HCT116 (cell line): ENCODE measurements around the gene STRN3. TPM values are rescaled to one million over a fixed set of nuclear protein-coding genes. Genes with fewer than 3 reads are reported as not detected.
A peak's percentile ranks its signal among the peaks of the same experiment; 100 is the strongest.

ENCODE experiments used
- ATAC-seq: fragments of 200-7000 bp; cut with Tn5 transposase; 2 replicates; pipeline ENCODE4 v1.9.1; 2020; ENCODE audit warnings: mild to moderate bottlenecking, moderate library complexity
- BruUV-seq: library from RNA; stranded (reverse); fragments of 400-500 nt; replicated peaks from 2 replicates; lab custom pipeline; 2021; lab: Mats Ljungman, UMichigan
- CTCF ChIA-PET: fragments of 300-600 bp; sonication (Branson Sonifier 250); formaldehyde crosslinking; loops from one replicate; lab custom pipeline; 2021; ENCODE audit warnings: antibody characterized with exemption; lab: Charles Lee
- POLR2A ChIA-PET: fragments of 300-600, 350-600 bp; sonication (Branson Sonifier 250); formaldehyde crosslinking; loops from one replicate; lab custom pipeline; 2021; ENCODE audit warnings: antibody characterized with exemption; lab: Charles Lee
- RAD21 ChIA-PET, 2 experiments: fragments of 300-600 bp; sonication (Branson Sonifier 250); formaldehyde crosslinking; loops; one replicate each; lab custom pipeline; 2023; ENCODE audit warnings: low total read pairs in 2 of 2; ENCODE audit not compliant: uncharacterized antibody in 2 of 2, unreplicated experiment in 2 of 2, low non-redundant PET in 1 of 2; lab: Charles Lee
- DNase-seq: peaks from one replicate; pipeline ENCODE4 v3.0.0-alpha.2; 2010; ENCODE audit warnings: low read depth, low spot score
- H2AFZ ChIP-seq: fragments of 200-600 bp; shearing (Covaris generic), sonication (generic); 2 replicates; pipeline ENCODE4 v1.6.1; 2017; ENCODE audit warnings: low read depth, mixed run types, mixed read lengths, antibody characterized with exemption, low read length; ENCODE audit not compliant: poor library complexity, severe bottlenecking
- H3K27ac ChIP-seq: 2 replicates; pipeline ENCODE4 v1.5.1; 2012; ENCODE audit warnings: low read depth, low read length
- H3K27me3 ChIP-seq: fragments of 200-600 bp; sonication (generic); 2 replicates; pipeline ENCODE4 v1.6.1; 2016; ENCODE audit warnings: mixed run types, low read length, mixed read lengths; ENCODE audit not compliant: insufficient read depth
- H3K36me3 ChIP-seq, 2 experiments: fragments of 200-500 bp in 1 of 2; fragments of 200-600 bp in 1 of 2; sonication (Bioruptor generic) in 1 of 2; sonication (generic) in 1 of 2; 2 replicates each; pipeline versions ENCODE4 v1.5.1 to v1.6.1; 2014 to 2016; ENCODE audit warnings: low read length in 2 of 2, inconsistent platforms in 1 of 2, mixed read lengths in 1 of 2, mixed run types in 1 of 2; ENCODE audit not compliant: insufficient read depth in 2 of 2, control insufficient read depth in 1 of 2
- H3K4me1 ChIP-seq, 2 experiments: fragments of 200-600 bp in 1 of 2; sonication (generic) in 1 of 2; 2 replicates each; pipeline versions ENCODE4 v1.5.1 to v1.6.1; 2012 to 2017; ENCODE audit warnings: low read length in 2 of 2, inconsistent platforms in 1 of 2, mild to moderate bottlenecking in 1 of 2, mixed read lengths in 1 of 2, mixed run types in 1 of 2, moderate library complexity in 1 of 2; ENCODE audit not compliant: insufficient read depth in 2 of 2, control insufficient read depth in 1 of 2
- H3K4me2 ChIP-seq: fragments of 200-600 bp; sonication (generic); 2 replicates; pipeline ENCODE4 v1.6.1; 2017; ENCODE audit warnings: mixed run types, low read length, mixed read lengths
- H3K4me3 ChIP-seq, 2 experiments: fragments of 200-600 bp in 1 of 2; sonication (generic) in 1 of 2; replicated peaks in 1 of 2; 2 replicates each; pipeline ENCODE4 v1.5.1; 2011 to 2016; ENCODE audit warnings: low read length in 2 of 2, control low read depth in 1 of 2, low read depth in 1 of 2, mild to moderate bottlenecking in 1 of 2, mixed read lengths in 1 of 2, mixed run types in 1 of 2
- H3K79me2 ChIP-seq: fragments of 200-600 bp; sonication (generic); 2 replicates; pipeline ENCODE4 v1.6.1; 2017; ENCODE audit warnings: mild to moderate bottlenecking, mixed run types, low read length, moderate library complexity, mixed read lengths; ENCODE audit not compliant: insufficient read depth
- H3K9ac ChIP-seq: fragments of 200-600 bp; sonication (generic); 2 replicates; pipeline ENCODE4 v1.6.1; 2016; ENCODE audit warnings: low read length, mixed read lengths
- H3K9me2 ChIP-seq: fragments of 200-600 bp; sonication (generic), shearing (Covaris generic); 2 replicates; pipeline ENCODE4 v1.6.1; 2017; ENCODE audit warnings: mixed run types, mild to moderate bottlenecking, moderate library complexity; ENCODE audit not compliant: insufficient read depth
- H3K9me3 ChIP-seq, 2 experiments: fragments of 200-500 bp in 1 of 2; fragments of 200-600 bp in 1 of 2; sonication (Bioruptor generic) in 1 of 2; sonication (generic) in 1 of 2; 2 replicates each; pipeline ENCODE4 v1.6.1; 2014 to 2017; ENCODE audit warnings: low read length in 2 of 2, mixed read lengths in 2 of 2, inconsistent platforms in 1 of 2, low read depth in 1 of 2, mild to moderate bottlenecking in 1 of 2, mixed run types in 1 of 2, moderate library complexity in 1 of 2; ENCODE audit not compliant: control insufficient read depth in 1 of 2, insufficient read depth in 1 of 2
- H4K20me1 ChIP-seq: fragments of 200-600 bp; sonication (generic), shearing (Covaris generic); 2 replicates; pipeline ENCODE4 v1.6.1; 2017; ENCODE audit warnings: mixed run types, mild to moderate bottlenecking, moderate library complexity; ENCODE audit not compliant: insufficient read depth
- ATF3 ChIP-seq: IDR thresholded peaks from 2 replicates; pipeline ENCODE4 v1.6.1; 2012
- CBX3 ChIP-seq: IDR thresholded peaks from 2 replicates; pipeline ENCODE4 v1.6.1; 2012; ENCODE audit warnings: low read depth
- CEBPB ChIP-seq: IDR thresholded peaks from 2 replicates; pipeline ENCODE4 v1.6.1; 2012; ENCODE audit warnings: low read depth
- CTCF ChIP-seq, 3 experiments: fragments of 200-600 bp in 1 of 3; sonication (generic) in 1 of 3; IDR thresholded peaks in 2 of 3; conservative IDR thresholded peaks in 1 of 3; 2 replicates each; pipeline ENCODE4 v1.5.1; 2012 to 2017; ENCODE audit warnings: low read depth in 2 of 3, low read length in 2 of 3, antibody characterized with exemption in 1 of 3, borderline replicate concordance in 1 of 3, control low read depth in 1 of 3, mild to moderate bottlenecking in 1 of 3, mixed read lengths in 1 of 3, mixed run types in 1 of 3, moderate library complexity in 1 of 3; ENCODE audit not compliant: insufficient read depth in 1 of 3
- EGR1 ChIP-seq: IDR thresholded peaks from 2 replicates; pipeline ENCODE4 v1.6.1; 2012; ENCODE audit warnings: low read depth
- FOSL1 ChIP-seq: IDR thresholded peaks from 2 replicates; pipeline ENCODE4 v1.6.1; 2012; ENCODE audit warnings: low read depth
- JUND ChIP-seq: IDR thresholded peaks from 2 replicates; pipeline ENCODE4 v1.6.1; 2012
- MAX ChIP-seq: IDR thresholded peaks from 2 replicates; pipeline ENCODE4 v1.6.1; 2012
- POLR2A ChIP-seq: IDR thresholded peaks from 2 replicates; pipeline ENCODE4 v1.7.0; 2011; ENCODE audit warnings: borderline replicate concordance; ENCODE audit not compliant: insufficient read depth, insufficient read length; ENCODE audit errors: extremely low read depth
- POLR2AphosphoS5 ChIP-seq: IDR thresholded peaks from 2 replicates; pipeline ENCODE4 v1.6.1; 2011; ENCODE audit warnings: mild to moderate bottlenecking, low read depth, low read length, moderate library complexity
- RAD21 ChIP-seq: IDR thresholded peaks from 2 replicates; pipeline ENCODE4 v1.6.1; 2012; ENCODE audit warnings: low read depth, mild to moderate bottlenecking
- REST ChIP-seq: IDR thresholded peaks from 2 replicates; pipeline ENCODE4 v1.6.1; 2012; ENCODE audit warnings: low read depth
- SIN3A ChIP-seq: IDR thresholded peaks from 2 replicates; pipeline ENCODE4 v1.6.1; 2012; ENCODE audit warnings: low read depth
- SP1 ChIP-seq: IDR thresholded peaks from 2 replicates; pipeline ENCODE4 v1.6.1; 2012; ENCODE audit warnings: low read depth
- SRF ChIP-seq: IDR thresholded peaks from 2 replicates; pipeline ENCODE4 v1.6.1; 2012; ENCODE audit warnings: low read depth
- TCF7L2 ChIP-seq: IDR thresholded peaks from 2 replicates; pipeline ENCODE4 v1.7.0; 2011; ENCODE audit warnings: borderline replicate concordance, inconsistent platforms; ENCODE audit not compliant: insufficient read depth, insufficient read length; ENCODE audit errors: extremely low read depth
- YY1 ChIP-seq: IDR thresholded peaks from 2 replicates; pipeline ENCODE4 v1.6.1; 2011; ENCODE audit warnings: low read length, low read depth, moderate library complexity, mild to moderate bottlenecking; ENCODE audit not compliant: insufficient replicate concordance; ENCODE audit errors: extremely low read depth
- ZFX ChIP-seq: fragments of 450-650 bp; IDR thresholded peaks from 2 replicates; pipeline ENCODE4 v1.6.1; 2017
- intact Hi-C: fragments of 100-400 bp; cut with micrococcal nuclease; formaldehyde crosslinking; loops from 2 replicates; pipeline ENCODE4 v1.10.0; 2022
- total RNA-seq: library from RNA; stranded (reverse); gene quantifications from one replicate; pipeline ENCODE4 v1.2.1, GENCODE V29; 2021; ENCODE audit not compliant: unreplicated experiment

The STRN3 gene
- total RNA-seq, 1 experiment from 2014 or later, result 43.4 TPM

GRCh38 chr14:31027847-31028246, 1.7 kb upstream of the STRN3 start (continued):
- TF ChIP-seq SP1 (no peak), FOSL1 (no peak), POLR2A (no peak), YY1 (no peak), CBX3 (no peak), SRF (no peak), EGR1 (no peak), REST (no peak)
- TF ChIP-seq, all 23 proteins: peak for 0

GRCh38 chr14:31026450-31027235, 464 bp upstream of the STRN3 start:
- BruUV-seq, result no TSS peak
- DNase-seq, result peak; percentile 92
- Histone ChIP-seq H3K4me3 (peak overlapping the region; percentile 80 to 91), H3K9me3 (no peaks in the 10 kb centered on the region), H3K27me3 (no peaks in the 10 kb centered on the region), H2AFZ (peak overlapping the region; percentile 22), H4K20me1 (no peaks in the 10 kb centered on the region), H3K9ac (peak overlapping the region; percentile 97), H3K4me2 (peak overlapping the region; percentile 85), H3K4me1 (peaks cover 48 to 55% of the 10 kb centered on the region in 2 experiments), H3K27ac (peak overlapping the region; percentile 97), H3K79me2 (peaks cover 57% of the 10 kb centered on the region), H3K9me2 (no peaks in the 10 kb centered on the region; the same call in 1 of the 2 replicates), H3K36me3 (peaks cover 0 to 6% of the 10 kb centered on the region in 2 experiments; a peak in 2 of 4 replicates)
- CTCF ChIA-PET, result interaction anchor here (1.1 kb wide), 1 partner anchor 12 kb away, joined by 4 read pairs; no protein-coding TSS in a partner anchor
- ATAC-seq, result peak; percentile 92
- intact Hi-C loops, result loop anchor here (1.0 to 2.0 kb wide), 2 partner anchors 56 to 60 kb away; no protein-coding TSS in a partner anchor
- RAD21 ChIA-PET, result interaction anchor here in 1 of 2 experiments (0.6 kb wide), 1 partner anchor 102 kb away, joined by 3 read pairs; no protein-coding TSS in a partner anchor
- POLR2A ChIA-PET, result interaction anchor here (0.6 to 1.9 kb wide), 18 partner anchors 10 to 394 kb away, joined by 3 to 9 read pairs (median 3); partner anchors contain the start of gene HEATR5A
- TF ChIP-seq SP1, result no peak
- peak; percentile 83 for TF ChIP-seq SRF
- peak; percentile 39; the same call in 1 of the 2 replicates for TF ChIP-seq MAX
- TF ChIP-seq YY1, result peak; percentile 15
- no peak for TF ChIP-seq CTCF (IDR thresholded peaks at IDR 0.05 in 2 of 3, conservative IDR thresholded peaks at IDR 0.05 in 1 of 3; ENCODE audit: borderline replicate concordance in 1 of 3, insufficient read depth in 1 of 3, low read depth in 2 of 3, low read length in 2 of 3)
- TF ChIP-seq TCF7L2, result no peak
- peak; percentile 22 for TF ChIP-seq POLR2A
- TF ChIP-seq JUND, result no peak
- TF ChIP-seq SIN3A, result 0 out of 2 replicates have a peak, but pooled peaks have one; percentile 53
- TF ChIP-seq CEBPB, result 0 out of 2 replicates have a peak, but pooled peaks have one; percentile 6
- no peak for TF ChIP-seq CBX3
- no peak for TF ChIP-seq FOSL1
- TF ChIP-seq POLR2AphosphoS5, result peak; percentile 91
- TF ChIP-seq ZFX, result no peak
- no peak for TF ChIP-seq RAD21
- no peak for TF ChIP-seq ATF3
